OCI-LY1 (cell line): ENCODE results near the gene LETM1.

Source experiments
- CTCF ChIP-seq: fragments of 200-600 bp; sonication (generic), shearing (Covaris generic); IDR thresholded peaks from 2 replicates; pipeline ENCODE4 v1.5.1; 2017; ENCODE audit warnings: mild to moderate bottlenecking, antibody characterized with exemption, low read length, moderate library complexity, mixed read lengths
- EZH2 ChIP-seq: fragments of 200-600 bp; sonication (generic), shearing (Covaris generic); IDR thresholded peaks from 2 replicates; pipeline ENCODE4 v1.8.0; 2017; ENCODE audit warnings: borderline replicate concordance, mixed run types, mild to moderate bottlenecking, antibody characterized with exemption, low read length, moderate library complexity, mixed read lengths

GRCh38 chr4:1857931-1858330 lies 2.0 kb upstream of the LETM1 start:
- TF ChIP-seq CTCF = no peak
- TF ChIP-seq EZH2 = no peak
